HG03558 (cell line): ENCODE data around the gene CCDC40.

Source experiments
- ATAC-seq: cut with Tn5 transposase; IDR thresholded peaks from one replicate; pipeline ENCODE4 v1.9.1; 2021; ENCODE audit warnings: moderate number of reproducible peaks; ENCODE audit not compliant: unreplicated experiment; ENCODE audit errors: extremely low read depth

Gene CCDC40

DNA sequence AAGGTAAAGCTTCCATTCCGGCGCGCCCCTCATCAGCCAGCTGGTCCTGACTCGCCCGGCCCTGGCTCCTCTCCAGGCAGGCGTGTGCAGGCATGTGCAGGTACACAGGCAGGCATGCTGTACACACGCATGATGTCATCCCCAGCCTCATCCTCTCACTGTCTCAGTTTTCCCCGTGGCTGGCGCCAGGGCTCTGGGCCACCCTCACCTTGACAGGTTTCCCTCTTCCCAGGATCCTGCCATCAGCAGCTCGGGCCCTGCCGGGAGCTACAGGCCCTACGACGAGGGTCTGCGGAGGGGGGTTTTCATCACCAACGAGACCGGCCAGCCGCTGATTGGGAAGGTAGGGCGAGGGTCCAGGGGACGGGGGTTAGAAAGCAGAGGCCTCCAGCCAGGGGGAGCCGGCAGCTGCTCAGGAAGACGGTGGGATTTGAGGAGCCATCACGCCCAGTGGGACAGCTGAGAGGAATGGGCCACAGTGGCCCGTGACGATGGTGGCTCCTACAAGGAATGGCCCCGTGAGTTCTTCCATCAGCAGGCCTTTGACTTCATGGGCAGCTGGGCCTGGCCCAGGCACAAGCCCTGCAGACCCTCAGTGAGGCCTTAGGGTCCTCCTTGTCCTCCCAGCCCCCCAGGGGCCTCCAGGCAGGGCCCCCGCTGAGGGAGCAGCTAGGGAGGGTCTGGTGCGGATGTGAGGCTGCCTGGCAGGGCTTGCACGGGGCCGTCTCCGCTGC is 73.4 kb downstream of the CCDC40 start:
- no peak for ATAC-seq

DNA sequence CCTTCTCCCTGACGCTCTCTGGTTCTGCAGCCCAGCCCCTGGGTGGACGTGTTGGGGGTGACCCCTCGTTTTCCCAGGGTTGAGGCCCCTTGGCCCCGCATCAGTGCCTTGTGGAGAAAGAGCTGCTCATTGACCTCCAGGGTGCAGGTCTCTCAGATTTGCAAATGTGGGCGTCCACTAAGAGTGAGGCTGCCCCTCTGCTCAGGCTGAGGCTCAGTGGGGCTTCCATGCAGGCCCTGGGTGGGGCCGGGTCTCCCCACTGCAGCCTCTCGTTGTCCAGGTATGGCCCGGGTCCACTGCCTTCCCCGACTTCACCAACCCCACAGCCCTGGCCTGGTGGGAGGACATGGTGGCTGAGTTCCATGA is 74.0 kb downstream of the CCDC40 start:
- no peak for ATAC-seq

DNA sequence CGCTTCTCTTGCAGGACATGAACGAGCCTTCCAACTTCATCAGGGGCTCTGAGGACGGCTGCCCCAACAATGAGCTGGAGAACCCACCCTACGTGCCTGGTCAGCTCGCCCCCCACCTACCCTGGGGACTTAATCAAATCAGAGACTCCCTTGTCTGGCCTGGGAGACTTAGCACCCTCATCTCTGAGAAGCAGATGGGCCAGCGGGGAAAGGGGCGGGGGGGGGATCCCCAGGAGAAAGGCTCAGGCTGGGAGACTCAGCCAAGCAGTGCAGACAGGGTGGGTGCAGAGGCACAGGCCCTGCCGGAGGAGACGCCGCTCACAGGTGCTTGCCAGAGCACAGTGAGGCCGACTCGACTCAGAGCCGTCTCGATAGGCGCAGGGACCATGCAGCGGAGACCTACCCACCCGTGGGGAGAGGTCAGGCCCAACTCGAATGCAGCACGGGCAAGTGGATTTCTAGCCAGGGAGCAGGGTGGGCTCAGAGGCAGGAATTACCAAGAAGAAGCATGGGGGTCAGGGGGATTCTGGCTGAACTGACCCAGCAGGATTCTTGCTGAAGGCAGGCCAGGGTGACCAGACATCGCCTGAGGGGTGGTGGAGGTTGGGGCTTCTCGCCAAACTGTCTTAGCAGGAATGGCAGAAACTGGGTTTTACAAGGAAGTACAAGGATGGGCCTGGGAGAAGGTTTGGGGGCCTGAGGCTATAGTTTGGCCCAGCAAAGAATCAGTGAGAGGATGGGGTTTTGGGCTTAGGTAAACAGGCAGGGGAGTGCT is 74.7 kb downstream of the CCDC40 start:
- ATAC-seq: no peak

DNA sequence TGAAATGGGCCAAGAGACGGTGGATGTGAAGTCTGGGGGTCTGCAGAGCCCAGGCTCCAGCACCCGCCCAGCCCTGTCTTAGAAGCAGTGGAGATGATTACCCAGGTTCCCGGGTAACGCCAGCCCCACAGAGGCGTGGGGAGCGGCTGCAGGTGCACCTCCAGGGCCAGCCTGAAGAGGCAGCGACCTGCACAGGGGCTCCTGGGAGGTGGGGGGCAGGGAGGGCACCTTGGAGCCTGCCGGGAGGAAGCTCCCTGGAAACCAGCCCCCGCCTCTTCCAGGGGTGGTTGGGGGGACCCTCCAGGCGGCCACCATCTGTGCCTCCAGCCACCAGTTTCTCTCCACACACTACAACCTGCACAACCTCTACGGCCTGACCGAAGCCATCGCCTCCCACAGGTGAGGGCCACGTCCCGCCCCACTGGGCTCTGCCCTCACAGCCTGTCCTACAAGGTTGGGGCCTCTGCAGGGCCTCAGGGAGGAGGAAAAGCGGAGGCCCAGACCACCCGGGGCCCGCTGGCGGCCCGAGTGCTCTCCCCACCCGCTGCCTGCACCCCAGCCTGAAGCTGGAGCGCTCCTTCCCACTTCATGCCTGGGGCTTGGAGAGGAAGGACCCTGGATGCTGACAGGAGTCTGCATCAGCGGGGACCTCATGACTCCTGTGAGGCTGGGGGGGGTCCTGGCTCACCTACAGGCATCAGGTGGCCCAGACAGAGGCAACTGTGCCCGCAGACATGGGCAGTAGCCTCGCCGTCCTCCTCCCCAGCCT is 75.4 kb downstream of the CCDC40 start:
- ATAC-seq: no peak

DNA sequence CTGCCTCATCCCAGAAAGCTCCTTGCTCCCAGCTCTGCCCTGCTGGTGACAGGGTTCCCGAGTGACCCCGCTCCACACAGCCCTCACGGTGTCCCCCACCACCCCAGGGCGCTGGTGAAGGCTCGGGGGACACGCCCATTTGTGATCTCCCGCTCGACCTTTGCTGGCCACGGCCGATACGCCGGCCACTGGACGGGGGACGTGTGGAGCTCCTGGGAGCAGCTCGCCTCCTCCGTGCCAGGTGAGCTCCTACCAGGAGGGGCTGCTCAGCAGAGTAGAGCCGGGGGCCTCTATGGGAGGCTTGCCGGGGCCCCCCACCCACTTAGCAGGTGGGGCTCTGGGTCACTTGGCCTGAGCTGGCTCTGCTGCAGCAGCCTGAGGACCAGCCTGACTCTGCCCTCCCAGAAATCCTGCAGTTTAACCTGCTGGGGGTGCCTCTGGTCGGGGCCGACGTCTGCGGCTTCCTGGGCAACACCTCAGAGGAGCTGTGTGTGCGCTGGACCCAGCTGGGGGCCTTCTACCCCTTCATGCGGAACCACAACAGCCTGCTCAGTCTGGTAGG is 76.1 kb downstream of the CCDC40 start:
- ATAC-seq: no peak

DNA sequence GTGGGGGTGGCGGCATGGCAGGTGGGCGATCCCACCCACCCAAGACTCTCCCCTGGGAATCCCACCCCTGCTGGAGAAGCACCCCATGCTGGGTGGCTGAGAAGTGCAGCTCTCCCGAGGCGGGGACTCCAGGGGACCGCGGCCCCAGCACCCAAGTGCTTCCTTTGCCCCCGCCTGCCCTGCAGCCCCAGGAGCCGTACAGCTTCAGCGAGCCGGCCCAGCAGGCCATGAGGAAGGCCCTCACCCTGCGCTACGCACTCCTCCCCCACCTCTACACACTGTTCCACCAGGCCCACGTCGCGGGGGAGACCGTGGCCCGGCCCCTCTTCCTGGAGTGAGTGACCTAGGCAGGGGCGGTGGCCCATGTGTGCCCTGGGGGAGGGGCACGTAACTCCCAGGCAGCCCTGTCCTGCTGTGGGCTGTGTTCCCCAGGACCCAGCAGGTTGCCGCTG is 76.6 kb downstream of the CCDC40 start:
- no peak for ATAC-seq

DNA sequence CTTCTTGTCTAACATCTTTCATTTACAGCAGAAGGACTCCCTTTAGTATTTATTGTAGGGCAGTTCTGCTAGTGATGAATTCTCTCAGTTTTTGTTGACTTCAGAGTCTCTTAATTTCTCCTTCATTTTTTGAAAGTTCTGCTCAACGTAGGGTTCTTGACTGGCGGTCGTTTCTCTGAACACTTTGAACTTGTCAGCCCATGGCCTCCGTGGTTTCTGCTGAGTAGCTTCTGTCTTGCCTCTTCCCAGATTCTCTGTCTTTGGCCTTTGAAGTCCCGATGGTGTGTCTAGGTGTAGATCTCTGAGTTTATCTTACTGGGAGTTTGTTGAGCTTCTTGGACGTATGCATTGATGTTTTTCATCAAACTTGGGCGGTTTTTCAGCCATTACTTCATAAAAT is 78.3 kb downstream of the CCDC40 start:
- ATAC-seq: no peak

DNA sequence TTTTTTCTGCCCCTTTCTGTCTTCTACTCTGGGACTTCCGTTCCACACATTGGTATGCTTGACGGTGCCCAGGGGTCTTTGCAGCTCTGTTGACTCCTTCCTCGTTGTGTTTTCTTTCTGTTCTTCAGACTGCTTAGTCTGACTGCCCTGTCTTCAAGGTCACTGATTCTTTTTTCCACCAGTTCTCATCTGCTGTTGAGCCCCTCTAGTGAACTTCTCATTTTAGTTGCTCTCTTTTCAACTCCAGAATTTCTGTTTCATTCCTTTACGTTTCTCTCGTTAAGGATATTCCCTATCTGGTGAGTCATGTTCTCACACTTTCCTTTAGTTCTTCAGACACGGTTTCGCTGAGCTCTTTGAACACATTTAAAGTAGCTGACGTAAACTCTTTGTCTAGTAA is 78.7 kb downstream of the CCDC40 start:
- no peak for ATAC-seq

DNA sequence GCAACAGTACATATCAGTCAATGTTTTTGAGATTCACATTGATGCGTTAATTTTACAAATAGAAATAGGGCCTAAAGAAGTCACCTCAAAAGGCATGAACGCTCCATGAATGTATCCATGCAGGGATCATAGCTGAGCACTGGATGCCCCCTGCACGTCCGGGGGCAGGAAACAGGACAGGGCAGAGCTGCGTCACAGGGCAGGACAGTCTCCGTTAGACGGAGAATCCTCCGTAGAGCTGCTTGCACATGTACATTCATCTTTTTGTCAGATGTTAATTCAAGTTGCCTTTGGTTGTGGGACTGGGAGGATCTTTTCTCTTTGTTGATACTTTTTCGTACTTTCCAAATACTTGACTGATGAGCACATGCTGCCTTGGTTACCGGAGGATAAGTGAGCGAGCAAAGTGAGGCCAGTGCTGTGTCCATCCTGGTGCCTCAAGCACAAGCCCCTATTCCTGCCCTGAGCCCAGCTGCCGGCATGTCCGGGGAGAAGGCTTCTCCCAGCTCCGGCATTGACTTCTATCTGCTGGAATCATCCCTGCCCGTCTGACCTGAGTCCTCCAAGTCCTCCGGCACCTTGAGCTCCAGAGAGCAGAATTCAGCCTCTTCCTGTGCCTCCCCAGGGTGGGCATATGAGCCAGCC is 80.0 kb downstream of the CCDC40 start:
- ATAC-seq: no peak

DNA sequence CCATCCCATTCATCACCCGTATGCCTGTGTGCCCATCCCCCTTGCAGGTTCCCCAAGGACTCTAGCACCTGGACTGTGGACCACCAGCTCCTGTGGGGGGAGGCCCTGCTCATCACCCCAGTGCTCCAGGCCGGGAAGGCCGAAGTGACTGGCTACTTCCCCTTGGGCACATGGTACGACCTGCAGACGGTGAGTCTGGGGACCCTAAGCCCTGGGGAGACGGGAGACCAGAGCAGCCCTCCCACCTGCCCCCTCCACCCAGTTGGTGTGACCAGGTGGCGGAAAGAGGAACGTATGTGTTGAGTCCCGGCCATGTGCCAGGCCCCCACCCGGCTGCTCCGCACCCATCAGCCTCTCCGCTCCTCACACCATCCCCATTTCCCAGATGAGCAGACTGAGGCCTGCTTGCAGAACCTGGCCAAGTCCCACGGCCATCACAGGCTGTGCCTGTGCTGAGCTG is 80.5 kb downstream of the CCDC40 start:
- no peak for ATAC-seq

DNA sequence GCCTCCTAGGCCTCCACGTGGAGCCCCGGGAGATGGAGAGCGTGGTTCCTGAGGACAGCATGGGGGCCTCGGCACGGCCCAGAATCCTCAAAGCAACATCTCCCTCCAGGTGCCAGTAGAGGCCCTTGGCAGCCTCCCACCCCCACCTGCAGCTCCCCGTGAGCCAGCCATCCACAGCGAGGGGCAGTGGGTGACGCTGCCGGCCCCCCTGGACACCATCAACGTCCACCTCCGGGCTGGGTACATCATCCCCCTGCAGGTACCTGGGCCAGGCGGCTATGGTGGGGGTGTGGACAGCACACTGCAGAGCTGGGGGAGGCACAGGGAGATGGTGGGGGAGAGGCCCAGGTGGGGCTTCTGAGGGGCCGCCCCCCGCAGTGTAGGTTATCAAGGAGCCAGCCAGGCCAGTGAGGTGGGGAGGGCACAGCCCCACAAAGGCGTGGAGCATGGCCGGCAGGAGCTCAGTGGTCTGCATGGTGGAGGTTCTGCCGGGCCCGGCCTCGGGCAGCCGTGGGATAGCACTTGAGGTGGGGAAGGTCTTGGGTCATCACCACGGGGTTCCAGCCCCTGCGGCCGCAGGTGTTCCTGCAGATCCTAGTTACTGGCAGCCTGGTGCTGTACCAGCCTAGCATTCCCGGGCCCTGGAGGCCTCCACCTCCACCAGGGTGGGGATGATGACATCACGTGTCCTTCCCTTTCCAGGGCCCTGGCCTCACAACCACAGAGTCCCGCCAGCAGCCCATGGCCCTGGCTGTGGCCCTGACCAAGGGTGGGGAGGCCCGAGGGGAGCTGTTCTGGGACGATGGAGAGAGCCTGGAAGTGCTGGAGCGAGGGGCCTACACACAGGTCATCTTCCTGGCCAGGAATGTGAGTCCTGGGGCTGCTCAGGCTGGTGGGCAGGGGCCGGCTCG is 81.3 kb downstream of the CCDC40 start:
- ATAC-seq: no peak

DNA sequence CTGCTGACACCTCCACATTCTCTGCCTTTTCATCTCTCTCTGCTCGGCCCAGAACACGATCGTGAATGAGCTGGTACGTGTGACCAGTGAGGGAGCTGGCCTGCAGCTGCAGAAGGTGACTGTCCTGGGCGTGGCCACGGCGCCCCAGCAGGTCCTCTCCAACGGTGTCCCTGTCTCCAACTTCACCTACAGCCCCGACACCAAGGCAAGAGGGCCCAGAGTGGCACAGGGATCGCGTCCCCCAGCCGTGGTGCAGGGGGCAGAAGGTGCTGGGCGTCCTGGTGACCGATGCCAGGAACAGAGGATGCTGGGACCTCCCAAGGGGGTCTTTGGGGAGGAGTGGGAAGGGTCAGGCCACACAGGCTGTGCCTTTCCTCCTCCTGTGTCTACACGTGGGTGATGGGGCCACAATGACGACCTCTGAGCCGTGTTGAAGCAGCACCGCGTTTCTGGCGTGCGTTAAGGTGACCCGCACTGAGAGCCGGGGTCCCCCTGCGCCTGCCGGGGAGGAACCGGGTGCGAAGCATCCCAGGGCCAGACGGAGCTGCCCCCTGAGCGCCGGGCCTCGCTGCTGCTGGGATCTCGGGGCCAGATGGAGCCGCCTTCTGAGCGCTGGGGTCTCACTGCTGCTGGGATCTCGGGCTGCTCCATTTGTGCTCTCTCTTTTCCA is 82.3 kb downstream of the CCDC40 start:
- no peak for ATAC-seq

DNA sequence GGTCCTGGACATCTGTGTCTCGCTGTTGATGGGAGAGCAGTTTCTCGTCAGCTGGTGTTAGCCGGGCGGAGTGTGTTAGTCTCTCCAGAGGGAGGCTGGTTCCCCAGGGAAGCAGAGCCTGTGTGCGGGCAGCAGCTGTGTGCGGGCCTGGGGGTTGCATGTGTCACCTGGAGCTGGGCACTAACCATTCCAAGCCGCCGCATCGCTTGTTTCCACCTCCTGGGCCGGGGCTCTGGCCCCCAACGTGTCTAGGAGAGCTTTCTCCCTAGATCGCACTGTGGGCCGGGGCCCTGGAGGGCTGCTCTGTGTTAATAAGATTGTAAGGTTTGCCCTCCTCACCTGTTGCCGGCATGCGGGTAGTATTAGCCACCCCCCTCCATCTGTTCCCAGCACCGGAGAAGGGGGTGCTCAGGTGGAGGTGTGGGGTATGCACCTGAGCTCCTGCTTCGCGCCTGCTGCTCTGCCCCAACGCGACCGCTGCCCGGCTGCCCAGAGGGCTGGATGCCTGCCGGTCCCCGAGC is 82.9 kb downstream of the CCDC40 start:
- ATAC-seq: no peak

DNA sequence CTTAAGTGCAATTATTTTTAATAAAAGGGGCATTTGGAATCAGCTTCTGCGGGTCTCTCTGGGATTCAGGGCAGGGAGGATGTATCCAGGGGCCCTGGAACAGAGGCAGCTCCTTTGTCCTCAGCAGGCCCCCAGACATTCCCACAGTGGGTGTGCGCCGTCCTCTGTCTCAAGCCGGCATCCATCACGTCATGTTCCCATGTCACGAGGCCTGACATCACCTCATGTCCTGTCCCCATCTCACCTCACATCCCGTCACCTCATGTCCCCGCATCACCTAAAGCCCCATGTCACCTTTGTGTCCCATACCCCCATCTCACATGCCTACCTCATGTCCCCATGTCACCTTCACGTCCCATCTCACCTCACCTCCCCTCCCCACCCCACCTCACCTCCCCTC is 83.4 kb downstream of the CCDC40 start:
- ATAC-seq: no peak

DNA sequence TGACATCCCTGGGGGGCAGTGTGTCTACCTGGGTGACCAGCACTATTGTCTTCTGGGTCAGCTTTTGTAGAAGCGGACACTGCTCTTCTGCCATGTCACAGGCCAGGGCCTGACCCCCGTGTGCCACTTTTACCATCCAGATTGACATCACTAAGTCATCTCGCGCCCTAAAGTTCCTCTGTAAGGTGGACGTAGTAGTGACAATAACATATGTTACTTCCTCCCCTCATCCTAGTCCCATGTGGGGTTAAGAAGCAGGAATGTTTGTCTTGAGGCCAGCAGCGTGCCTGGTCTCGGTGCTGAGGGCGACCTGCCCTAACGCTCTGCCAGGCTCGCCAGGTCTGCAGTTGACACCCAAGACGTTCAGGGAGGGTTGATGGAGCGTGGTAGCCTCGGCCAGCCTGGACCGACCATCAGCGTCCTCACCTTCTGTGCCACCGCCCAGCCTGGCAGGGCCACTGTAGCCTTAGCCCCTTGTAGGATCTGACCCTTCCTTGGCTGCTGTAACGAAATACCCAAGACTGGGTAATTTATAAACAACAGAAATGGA is 85.7 kb downstream of the CCDC40 start:
- no peak for ATAC-seq

DNA sequence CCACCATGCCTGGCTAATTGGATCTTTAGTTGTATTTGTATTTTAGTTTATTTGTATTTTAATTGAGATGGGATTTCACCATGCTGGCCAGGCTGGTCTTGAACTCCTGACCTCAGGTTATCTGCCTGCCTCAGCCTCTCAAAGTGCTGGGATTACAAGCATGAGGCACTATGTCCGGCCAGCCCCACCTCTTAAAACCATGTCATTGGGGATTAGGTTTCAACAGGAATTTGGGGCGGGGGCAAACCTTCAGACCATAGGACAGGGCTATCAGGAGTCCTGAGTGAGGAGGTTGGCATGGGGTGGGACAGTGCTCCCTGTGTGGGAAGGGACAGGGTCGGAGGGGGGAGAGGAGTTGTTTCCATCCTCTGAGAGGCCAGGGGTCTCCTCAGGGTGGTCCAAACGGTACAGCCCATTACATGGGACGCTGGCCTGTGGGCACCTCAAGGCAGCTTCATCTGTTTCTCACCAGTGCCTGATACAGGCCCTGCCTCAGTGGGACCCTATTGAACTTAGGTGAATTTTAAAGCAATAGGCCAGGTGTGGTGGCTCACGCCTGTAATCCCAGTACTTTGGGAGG is 86.6 kb downstream of the CCDC40 start:
- ATAC-seq: no peak

DNA sequence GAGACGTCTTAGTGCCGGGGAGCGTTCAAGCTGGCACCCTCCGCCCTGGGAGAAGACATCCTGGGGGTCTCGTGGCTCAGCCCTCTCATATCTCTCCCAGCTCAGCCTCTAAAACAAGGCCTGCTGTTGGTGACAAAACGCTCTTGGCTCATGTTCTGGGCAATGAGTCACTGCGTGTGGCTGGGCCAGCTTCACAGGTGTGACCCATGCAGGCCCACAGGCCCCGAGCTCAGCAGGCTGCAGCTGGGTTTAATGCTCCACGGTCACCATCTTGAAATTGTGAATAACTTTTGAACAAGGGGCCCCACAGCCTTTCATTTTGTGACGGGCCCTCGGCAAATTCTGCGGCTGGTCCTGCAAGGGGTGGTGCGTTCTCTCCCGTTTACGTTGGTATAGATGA is 87.3 kb downstream of the CCDC40 start:
- no peak for ATAC-seq
